ENCODE results near the gene GPX8.

The GPX8 gene

GRCh38 chr5:55159763-55160492 is at the start of gene GPX8:
GPX8 (plus strand) TSS chr5:55160171; CDS start chr5:55160193, 22 bp downstream.
- peak; percentile 92 for DNase-seq

- DNase-seq = no peak
These were observed 49.8 kb upstream of the GPX8 start for GRCh38 chr5:55110217-55110616.

- no peak for DNase-seq
These were observed 46.6 kb upstream of the GPX8 start for GRCh38 chr5:55113327-55113726.

GRCh38 chr5:55114061-55114460 is 45.9 kb upstream of the GPX8 start:
- no peak for DNase-seq

GRCh38 chr5:55123365-55123764 is 36.6 kb upstream of the GPX8 start:
- no peak for DNase-seq

- no peak for DNase-seq
These were observed 25.8 kb upstream of the GPX8 start for GRCh38 chr5:55134053-55134722.

- no peak for DNase-seq
These were observed 23.4 kb upstream of the GPX8 start for GRCh38 chr5:55136521-55136920.

GRCh38 chr5:55140908-55141665 is 18.9 kb upstream of the GPX8 start:
- DNase-seq = no peak

GRCh38 chr5:55141945-55142690 is 17.9 kb upstream of the GPX8 start:
- no peak for DNase-seq

- no peak for DNase-seq
These were observed 16.3 kb upstream of the GPX8 start for GRCh38 chr5:55143624-55144023.

- DNase-seq = no peak
These were observed 13.9 kb upstream of the GPX8 start for GRCh38 chr5:55146080-55146479.

- DNase-seq = peak; percentile 79
These were observed 13.3 kb upstream of the GPX8 start for GRCh38 chr5:55146543-55147151.

- peak; percentile 21 for DNase-seq
These were observed 10.6 kb upstream of the GPX8 start for GRCh38 chr5:55149308-55149795.

- peak; percentile 70 for DNase-seq
These were observed 7.8 kb upstream of the GPX8 start for GRCh38 chr5:55151923-55152842.

GRCh38 chr5:55154873-55155272 is 5.1 kb upstream of the GPX8 start:
- peak; percentile 84 for DNase-seq

- peak; percentile 98 for DNase-seq
These were observed 680 bp downstream of the GPX8 start for GRCh38 chr5:55160493-55161209.

GRCh38 chr5:55162666-55163065 is 2.7 kb downstream of the GPX8 start:
- DNase-seq = no peak

- no peak for DNase-seq
These were observed 11.5 kb downstream of the GPX8 start for GRCh38 chr5:55171471-55171870.

- peak; percentile 78 for DNase-seq
These were observed 12.3 kb downstream of the GPX8 start for GRCh38 chr5:55172051-55172899.
